K562 (cell line): ENCODE measurements around the gene PRKACA. TPM values are rescaled to one million over a fixed set of nuclear protein-coding genes. Genes with fewer than 3 reads are reported as not detected.

Source experiments
- CEBPB ChIP-seq: fragments of 450-650 bp; IDR thresholded peaks from 2 replicates; pipeline ENCODE4 v1.6.1; 2016; ENCODE audit warnings: missing genetic modification characterization, missing compliant biosample characterization
- CHD2 ChIP-seq: IDR thresholded peaks from 2 replicates; pipeline ENCODE4 v1.6.1; 2011; ENCODE audit warnings: low read depth, low read length
- E2F3 ChIP-seq: fragments of 250-450 bp; sonication (Bioruptor Pico); IDR thresholded peaks from 2 replicates; pipeline ENCODE4 v1.4.0; 2020; ENCODE audit warnings: mild to moderate bottlenecking
- HMG20A ChIP-seq: fragments of 450-650 bp; formaldehyde crosslinking; conservative IDR thresholded peaks from 2 replicates; pipeline ENCODE4 v1.4.0; 2020; ENCODE audit warnings: mild to moderate bottlenecking, mixed read lengths
- LARP7 ChIP-seq: fragments of 450-650 bp; IDR thresholded peaks from 2 replicates; pipeline ENCODE4 v1.6.1; 2016
- MCM7 ChIP-seq, 2 experiments: fragments of 450-650 bp; IDR thresholded peaks; 2 replicates each; pipeline ENCODE4 v1.6.1; 2016 to 2018
- MYBL2 ChIP-seq, 2 experiments: fragments of 450-650 bp in 1 of 2; sonication (generic) in 1 of 2; formaldehyde crosslinking in 1 of 2; IDR thresholded peaks; 2 replicates each; pipeline versions ENCODE4 v1.6.1 to v1.8.1; 2017 to 2022; ENCODE audit warnings: borderline replicate concordance in 1 of 2, inconsistent platforms in 1 of 2, low read depth in 1 of 2, mild to moderate bottlenecking in 1 of 2, missing genetic modification reagents in 1 of 2, moderate library complexity in 1 of 2
- NR3C1 ChIP-seq: sonication (generic); formaldehyde crosslinking; IDR thresholded peaks from 2 replicates; pipeline ENCODE4 v1.8.1; 2022; ENCODE audit warnings: missing genetic modification reagents
- SIRT6 ChIP-seq: IDR thresholded peaks from one replicate; pipeline ENCODE4 v1.6.1; 2012; ENCODE audit warnings: low read depth, mild to moderate bottlenecking, control low read depth, inconsistent platforms, low read length, moderate library complexity
- SRSF3 ChIP-seq: fragments of 200-400 bp; formaldehyde crosslinking; IDR thresholded peaks from 2 replicates; pipeline ENCODE4 v1.6.1; 2016; ENCODE audit warnings: mild to moderate bottlenecking, low read length, moderate library complexity; ENCODE audit not compliant: insufficient read depth
- TCF3 ChIP-seq: sonication (generic); formaldehyde crosslinking; IDR thresholded peaks from 2 replicates; pipeline ENCODE4 v1.4.0; 2020; ENCODE audit warnings: mild to moderate bottlenecking, missing genetic modification reagents
- ZNF143 ChIP-seq: sonication (generic); formaldehyde crosslinking; IDR thresholded peaks from 2 replicates; pipeline ENCODE4 v1.9.0; 2022; ENCODE audit warnings: mild to moderate bottlenecking, missing genetic modification reagents
- polyA plus RNA-seq, 8 experiments: library from polyadenylated mRNA; depleted of rRNA in 4 of 8; stranded (reverse) in 5 of 8; unstranded in 3 of 8; fragments of >200 nt; fragmentation: Nextera tagmentation in 2 of 8; fragmentation: Illumina TruSeq in 1 of 8; extraction: Ambion mirVana in 2 of 8; extraction: Trizol in 1 of 8; gene quantifications; 2 replicates each; pipeline versions ENCODE4 v1.2.1 to v1.2.3, GENCODE V29; 2011 to 2014; ENCODE audit warnings: inconsistent platforms in 1 of 8, missing spikeins in 1 of 8
- total RNA-seq, 7 experiments: library from RNA; depleted of rRNA in 6 of 7; stranded (reverse); fragments of >200 nt in 6 of 7; fragmentation: Illumina TruSeq in 2 of 7; extraction: Trizol in 2 of 7; gene quantifications; 2 replicates each; pipeline versions ENCODE4 v1.2.1 to v1.2.3, GENCODE V29; 2011 to 2021; ENCODE audit warnings: low replicate concordance in 1 of 7
- TF ChIP-seq, protein P1 (sequence below), 2 experiments: fragments of 450-650 bp; conservative IDR thresholded peaks; 2 replicates each; pipeline ENCODE4 v1.6.1; 2017; ENCODE audit warnings: mild to moderate bottlenecking in 2 of 2, moderate library complexity in 2 of 2
- TF ChIP-seq, protein P2 (sequence below), 2 experiments: fragments of 450-650 bp in 1 of 2; IDR thresholded peaks; 2 replicates each; pipeline ENCODE4 v1.6.1; 2011 to 2017; ENCODE audit warnings: low read depth in 2 of 2, antibody characterized with exemption in 1 of 2, borderline replicate concordance in 1 of 2, low read length in 1 of 2, mild to moderate bottlenecking in 1 of 2, mixed read lengths in 1 of 2; ENCODE audit not compliant: control insufficient read depth in 1 of 2
- TF ChIP-seq, protein P3 (sequence below): fragments of 250-450 bp; sonication (Bioruptor Pico); IDR thresholded peaks from 2 replicates; pipeline ENCODE4 v1.5.0; 2020; ENCODE audit warnings: mild to moderate bottlenecking
- TF ChIP-seq, protein P4 (sequence below): sonication (generic); formaldehyde crosslinking; IDR thresholded peaks from 2 replicates; pipeline ENCODE4 v1.8.0; 2023; ENCODE audit warnings: mild to moderate bottlenecking, missing genetic modification reagents
- TF ChIP-seq, protein P5 (sequence below): IDR thresholded peaks from 2 replicates; pipeline ENCODE4 v1.6.1; 2012; ENCODE audit warnings: low read depth, low read length, improper control_type of control experiment, borderline replicate concordance

Gene PRKACA
- total and polyA plus RNA-seq, 9 of the 15 experiments (the other 6 are each of a cell fraction or from before 2014, with no cell fraction given), result 1.2 to 63.1 (median 13.0) TPM

DNA sequence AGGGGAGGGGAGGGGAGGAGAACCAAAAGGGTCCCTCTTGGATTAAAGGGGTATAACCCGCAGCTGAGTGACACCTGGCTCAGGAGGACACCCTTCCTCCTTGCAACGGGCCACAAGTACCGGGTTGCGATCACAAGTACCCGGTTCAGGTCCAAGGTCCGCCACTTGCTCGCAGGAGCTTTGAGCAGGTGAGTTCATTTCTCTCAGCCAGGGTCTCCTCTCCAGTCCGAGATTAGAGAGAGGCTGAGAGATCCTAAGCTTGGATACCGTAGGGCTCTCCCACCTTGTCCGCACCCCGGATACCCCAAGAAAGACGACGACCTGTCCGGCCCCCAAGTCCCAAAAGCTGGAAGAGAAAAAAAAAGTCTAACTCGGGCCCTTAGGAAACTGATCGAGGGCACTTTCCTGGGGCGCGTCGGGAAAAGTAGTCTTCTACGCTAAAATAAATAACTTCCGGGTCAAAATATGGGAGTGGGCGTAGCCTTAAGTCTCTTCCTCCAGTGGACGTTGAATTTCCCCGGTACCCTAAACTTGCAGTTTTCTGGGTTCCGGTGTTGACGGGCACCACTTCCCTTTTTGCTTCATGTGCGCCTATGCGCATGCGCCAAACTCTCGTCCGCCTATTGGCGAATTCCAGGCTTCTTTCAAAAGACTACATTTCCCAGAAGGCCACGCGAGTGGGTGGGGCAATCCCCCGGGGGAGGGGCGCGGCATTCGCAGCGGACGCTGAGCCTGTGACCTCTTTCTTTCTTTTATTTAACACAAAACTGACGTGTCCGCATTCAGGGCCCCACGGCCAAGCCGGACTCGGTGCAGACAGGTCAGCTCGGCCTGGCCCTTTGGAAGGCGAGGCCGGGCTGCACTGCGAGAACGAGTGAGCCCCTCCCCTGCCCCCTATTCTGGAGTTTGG, 36.4 kb downstream of the PRKACA start (continued):
- TF ChIP-seq, protein P1, sequence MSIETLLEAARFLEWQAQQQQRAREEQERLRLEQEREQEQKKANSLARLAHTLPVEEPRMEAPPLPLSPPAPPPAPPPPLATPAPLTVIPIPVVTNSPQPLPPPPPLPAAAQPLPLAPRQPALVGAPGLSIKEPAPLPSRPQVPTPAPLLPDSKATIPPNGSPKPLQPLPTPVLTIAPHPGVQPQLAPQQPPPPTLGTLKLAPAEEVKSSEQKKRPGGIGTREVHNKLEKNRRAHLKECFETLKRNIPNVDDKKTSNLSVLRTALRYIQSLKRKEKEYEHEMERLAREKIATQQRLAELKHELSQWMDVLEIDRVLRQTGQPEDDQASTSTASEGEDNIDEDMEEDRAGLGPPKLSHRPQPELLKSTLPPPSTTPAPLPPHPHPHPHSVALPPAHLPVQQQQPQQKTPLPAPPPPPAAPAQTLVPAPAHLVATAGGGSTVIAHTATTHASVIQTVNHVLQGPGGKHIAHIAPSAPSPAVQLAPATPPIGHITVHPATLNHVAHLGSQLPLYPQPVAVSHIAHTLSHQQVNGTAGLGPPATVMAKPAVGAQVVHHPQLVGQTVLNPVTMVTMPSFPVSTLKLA (conservative IDR thresholded peaks at IDR 0.05), result peak; percentile 79 to 83
- TF ChIP-seq, protein P2, sequence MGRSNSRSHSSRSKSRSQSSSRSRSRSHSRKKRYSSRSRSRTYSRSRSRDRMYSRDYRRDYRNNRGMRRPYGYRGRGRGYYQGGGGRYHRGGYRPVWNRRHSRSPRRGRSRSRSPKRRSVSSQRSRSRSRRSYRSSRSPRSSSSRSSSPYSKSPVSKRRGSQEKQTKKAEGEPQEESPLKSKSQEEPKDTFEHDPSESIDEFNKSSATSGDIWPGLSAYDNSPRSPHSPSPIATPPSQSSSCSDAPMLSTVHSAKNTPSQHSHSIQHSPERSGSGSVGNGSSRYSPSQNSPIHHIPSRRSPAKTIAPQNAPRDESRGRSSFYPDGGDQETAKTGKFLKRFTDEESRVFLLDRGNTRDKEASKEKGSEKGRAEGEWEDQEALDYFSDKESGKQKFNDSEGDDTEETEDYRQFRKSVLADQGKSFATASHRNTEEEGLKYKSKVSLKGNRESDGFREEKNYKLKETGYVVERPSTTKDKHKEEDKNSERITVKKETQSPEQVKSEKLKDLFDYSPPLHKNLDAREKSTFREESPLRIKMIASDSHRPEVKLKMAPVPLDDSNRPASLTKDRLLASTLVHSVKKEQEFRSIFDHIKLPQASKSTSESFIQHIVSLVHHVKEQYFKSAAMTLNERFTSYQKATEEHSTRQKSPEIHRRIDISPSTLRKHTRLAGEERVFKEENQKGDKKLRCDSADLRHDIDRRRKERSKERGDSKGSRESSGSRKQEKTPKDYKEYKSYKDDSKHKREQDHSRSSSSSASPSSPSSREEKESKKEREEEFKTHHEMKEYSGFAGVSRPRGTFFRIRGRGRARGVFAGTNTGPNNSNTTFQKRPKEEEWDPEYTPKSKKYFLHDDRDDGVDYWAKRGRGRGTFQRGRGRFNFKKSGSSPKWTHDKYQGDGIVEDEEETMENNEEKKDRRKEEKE (IDR thresholded peaks at IDR 0.05; ENCODE audit: borderline replicate concordance in 1 of 2, control insufficient read depth in 1 of 2, low read depth in 2 of 2, low read length in 1 of 2), result peak in 1 of 2 experiments; percentile 76; a peak in 1 of 4 replicates
- TF ChIP-seq, protein P3, sequence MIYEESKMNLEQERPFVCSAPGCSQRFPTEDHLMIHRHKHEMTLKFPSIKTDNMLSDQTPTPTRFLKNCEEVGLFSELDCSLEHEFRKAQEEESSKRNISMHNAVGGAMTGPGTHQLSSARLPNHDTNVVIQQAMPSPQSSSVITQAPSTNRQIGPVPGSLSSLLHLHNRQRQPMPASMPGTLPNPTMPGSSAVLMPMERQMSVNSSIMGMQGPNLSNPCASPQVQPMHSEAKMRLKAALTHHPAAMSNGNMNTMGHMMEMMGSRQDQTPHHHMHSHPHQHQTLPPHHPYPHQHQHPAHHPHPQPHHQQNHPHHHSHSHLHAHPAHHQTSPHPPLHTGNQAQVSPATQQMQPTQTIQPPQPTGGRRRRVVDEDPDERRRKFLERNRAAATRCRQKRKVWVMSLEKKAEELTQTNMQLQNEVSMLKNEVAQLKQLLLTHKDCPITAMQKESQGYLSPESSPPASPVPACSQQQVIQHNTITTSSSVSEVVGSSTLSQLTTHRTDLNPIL (CRISPR knock-in tag), result no peak
- TF ChIP-seq HMG20A (CRISPR knock-in tag), result no peak
- TF ChIP-seq MCM7 (IDR thresholded peaks at IDR 0.05), result no peak
- no peak for TF ChIP-seq NR3C1 (CRISPR knock-in tag)
- no peak for TF ChIP-seq SRSF3
- TF ChIP-seq MYBL2 (IDR thresholded peaks at IDR 0.05; ENCODE audit: low read depth), result no peak
- TF ChIP-seq MYBL2 (CRISPR knock-in tag; IDR thresholded peaks at IDR 0.05; ENCODE audit: borderline replicate concordance), result no peak
- TF ChIP-seq CHD2, result no peak
- peak; percentile 92 for TF ChIP-seq ZNF143
- TF ChIP-seq, protein P4, sequence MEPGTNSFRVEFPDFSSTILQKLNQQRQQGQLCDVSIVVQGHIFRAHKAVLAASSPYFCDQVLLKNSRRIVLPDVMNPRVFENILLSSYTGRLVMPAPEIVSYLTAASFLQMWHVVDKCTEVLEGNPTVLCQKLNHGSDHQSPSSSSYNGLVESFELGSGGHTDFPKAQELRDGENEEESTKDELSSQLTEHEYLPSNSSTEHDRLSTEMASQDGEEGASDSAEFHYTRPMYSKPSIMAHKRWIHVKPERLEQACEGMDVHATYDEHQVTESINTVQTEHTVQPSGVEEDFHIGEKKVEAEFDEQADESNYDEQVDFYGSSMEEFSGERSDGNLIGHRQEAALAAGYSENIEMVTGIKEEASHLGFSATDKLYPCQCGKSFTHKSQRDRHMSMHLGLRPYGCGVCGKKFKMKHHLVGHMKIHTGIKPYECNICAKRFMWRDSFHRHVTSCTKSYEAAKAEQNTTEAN (CRISPR knock-in tag), result 0 out of 2 replicates have a peak, but pooled peaks have one; percentile 36
- TF ChIP-seq SIRT6, result no peak
- TF ChIP-seq, protein P5, sequence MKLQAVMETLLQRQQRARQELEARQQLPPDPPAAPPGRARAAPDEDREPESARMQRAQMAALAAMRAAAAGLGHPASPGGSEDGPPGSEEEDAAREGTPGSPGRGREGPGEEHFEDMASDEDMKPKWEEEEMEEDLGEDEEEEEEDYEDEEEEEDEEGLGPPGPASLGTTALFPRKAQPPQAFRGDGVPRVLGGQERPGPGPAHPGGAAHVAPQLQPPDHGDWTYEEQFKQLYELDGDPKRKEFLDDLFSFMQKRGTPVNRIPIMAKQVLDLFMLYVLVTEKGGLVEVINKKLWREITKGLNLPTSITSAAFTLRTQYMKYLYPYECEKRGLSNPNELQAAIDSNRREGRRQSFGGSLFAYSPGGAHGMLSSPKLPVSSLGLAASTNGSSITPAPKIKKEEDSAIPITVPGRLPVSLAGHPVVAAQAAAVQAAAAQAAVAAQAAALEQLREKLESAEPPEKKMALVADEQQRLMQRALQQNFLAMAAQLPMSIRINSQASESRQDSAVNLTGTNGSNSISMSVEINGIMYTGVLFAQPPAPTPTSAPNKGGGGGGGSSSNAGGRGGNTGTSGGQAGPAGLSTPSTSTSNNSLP, result no peak
- TF ChIP-seq LARP7, result no peak
- TF ChIP-seq TCF3, result peak; percentile 25; the same call in 1 of the 2 replicates
- no peak for TF ChIP-seq E2F3
- peak; percentile 49 for TF ChIP-seq CEBPB (tag)
